ENCODE measurements around the gene TBC1D2.

DNA sequence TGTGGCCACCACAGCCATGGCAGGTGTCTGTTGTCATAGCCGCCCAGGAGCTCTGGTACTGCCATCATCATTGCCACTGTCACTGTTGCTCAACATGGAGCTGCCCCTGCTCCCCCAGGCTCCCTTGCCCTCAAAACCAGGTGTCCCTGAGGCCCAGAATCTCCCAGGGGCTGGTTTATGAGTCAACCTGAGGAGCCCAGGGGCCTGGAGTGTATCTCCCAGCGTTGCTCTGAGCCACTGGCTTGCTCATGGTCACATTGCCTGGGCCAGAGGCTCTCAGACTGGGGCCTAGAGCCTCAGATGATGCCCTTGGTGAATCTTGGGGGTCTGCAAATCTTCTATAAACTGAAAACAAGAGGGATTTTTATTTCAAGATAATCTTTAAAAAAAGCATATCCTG lies 24.7 kb upstream of the TBC1D2 start:
- TF ChIP-seq, protein P1, sequence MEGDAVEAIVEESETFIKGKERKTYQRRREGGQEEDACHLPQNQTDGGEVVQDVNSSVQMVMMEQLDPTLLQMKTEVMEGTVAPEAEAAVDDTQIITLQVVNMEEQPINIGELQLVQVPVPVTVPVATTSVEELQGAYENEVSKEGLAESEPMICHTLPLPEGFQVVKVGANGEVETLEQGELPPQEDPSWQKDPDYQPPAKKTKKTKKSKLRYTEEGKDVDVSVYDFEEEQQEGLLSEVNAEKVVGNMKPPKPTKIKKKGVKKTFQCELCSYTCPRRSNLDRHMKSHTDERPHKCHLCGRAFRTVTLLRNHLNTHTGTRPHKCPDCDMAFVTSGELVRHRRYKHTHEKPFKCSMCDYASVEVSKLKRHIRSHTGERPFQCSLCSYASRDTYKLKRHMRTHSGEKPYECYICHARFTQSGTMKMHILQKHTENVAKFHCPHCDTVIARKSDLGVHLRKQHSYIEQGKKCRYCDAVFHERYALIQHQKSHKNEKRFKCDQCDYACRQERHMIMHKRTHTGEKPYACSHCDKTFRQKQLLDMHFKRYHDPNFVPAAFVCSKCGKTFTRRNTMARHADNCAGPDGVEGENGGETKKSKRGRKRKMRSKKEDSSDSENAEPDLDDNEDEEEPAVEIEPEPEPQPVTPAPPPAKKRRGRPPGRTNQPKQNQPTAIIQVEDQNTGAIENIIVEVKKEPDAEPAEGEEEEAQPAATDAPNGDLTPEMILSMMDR (IDR thresholded peaks at IDR 0.05) = no peak
- TF ChIP-seq POLR2A (IDR thresholded peaks at IDR 0.05) = no peak
